ENCODE results near the gene TNRC18.
"Not testable (repeated sequence)": the region's sequence is repeated elsewhere in the genome, so short reads cannot be mapped to it uniquely, and the experiment has no call there.

The TNRC18 gene

GRCh38 chr7:5375925-5376324 lies 47.7 kb downstream of the TNRC18 start:
- DNase-seq (ENCODE audit: low read depth), result no peak

GRCh38 chr7:5374464-5374863 lies 49.2 kb downstream of the TNRC18 start:
- DNase-seq (ENCODE audit: low read depth), result no peak

GRCh38 chr7:5373300-5373699 lies 50.3 kb downstream of the TNRC18 start:
- DNase-seq (ENCODE audit: low read depth), result no peak

GRCh38 chr7:5370454-5371353 lies 52.9 kb downstream of the TNRC18 start:
- DNase-seq (ENCODE audit: low read depth), result no peak

- no peak for DNase-seq (ENCODE audit: low read depth)
Observed at GRCh38 chr7:5367661-5368060, 56.0 kb downstream of the TNRC18 start.

GRCh38 chr7:5365976-5366625 lies 57.5 kb downstream of the TNRC18 start:
- peak; percentile 54 for DNase-seq (ENCODE audit: low read depth)

DNA sequence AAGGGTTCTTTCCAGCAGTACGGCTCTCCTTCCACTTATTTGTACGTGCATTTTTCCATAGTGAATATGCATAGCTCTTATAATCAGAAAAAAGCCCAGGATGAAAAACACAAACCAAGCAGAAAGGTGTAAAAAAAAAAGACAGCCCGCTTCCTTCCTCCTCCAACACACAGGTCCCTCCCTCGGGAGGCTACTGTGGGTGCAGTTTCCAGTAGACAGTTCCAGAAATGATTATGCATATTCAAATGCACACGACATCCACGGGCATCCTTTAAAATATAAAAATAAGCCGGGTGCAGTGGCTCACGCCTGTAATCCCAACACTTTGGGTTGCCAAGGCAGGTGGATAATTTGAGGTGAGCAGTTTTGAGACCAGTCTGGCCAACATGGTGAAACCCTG lies 59.9 kb downstream of the TNRC18 start:
- no peak for DNase-seq (ENCODE audit: low read depth)

DNA sequence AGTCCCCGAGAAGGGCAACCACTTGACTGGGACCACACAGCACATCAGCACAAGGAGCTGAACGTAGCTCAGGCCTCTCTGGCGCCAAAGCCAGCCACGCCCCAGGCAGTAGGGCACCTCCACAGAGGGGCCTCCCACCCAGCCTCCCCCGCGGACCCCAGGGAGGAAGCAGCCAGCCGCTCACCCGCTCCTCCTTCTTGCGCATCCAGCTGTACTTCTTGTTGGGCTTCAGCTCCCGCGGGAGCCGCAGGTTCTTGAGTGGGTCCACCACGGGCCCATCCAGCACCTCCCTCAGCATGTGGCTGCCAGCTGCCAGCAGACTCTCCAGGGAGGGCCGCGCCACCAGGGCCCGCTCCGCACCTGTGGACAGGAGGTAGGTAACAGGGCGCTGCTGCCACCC lies 61.2 kb downstream of the TNRC18 start:
- DNase-seq (ENCODE audit: low read depth), result no peak

GRCh38 chr7:5361446-5362127 lies 62.0 kb downstream of the TNRC18 start:
- DNase-seq (ENCODE audit: low read depth), result no peak

GRCh38 chr7:5360971-5361370 lies 62.7 kb downstream of the TNRC18 start:
- DNase-seq (ENCODE audit: low read depth), result no peak

DNA sequence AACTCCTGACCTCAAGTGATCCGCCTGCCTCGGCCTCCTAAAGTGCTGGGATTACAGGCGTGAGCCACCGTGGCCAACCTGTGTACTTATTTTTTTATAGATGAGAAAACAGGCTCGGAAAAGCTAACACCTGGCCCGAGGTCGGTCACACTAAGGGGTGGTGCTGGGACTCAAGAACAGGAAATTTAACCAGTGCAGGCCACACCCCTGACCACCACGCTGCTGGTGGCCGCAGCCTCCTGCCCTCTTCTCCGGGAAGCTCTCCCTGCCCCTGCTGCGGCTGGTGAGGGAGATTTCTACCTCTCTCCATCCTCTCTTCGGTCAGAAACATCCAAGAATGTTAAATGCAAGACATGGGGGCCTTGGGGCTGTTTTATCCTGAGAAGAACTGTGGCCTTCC lies 63.2 kb downstream of the TNRC18 start:
- DNase-seq (ENCODE audit: low read depth), result no peak

DNA sequence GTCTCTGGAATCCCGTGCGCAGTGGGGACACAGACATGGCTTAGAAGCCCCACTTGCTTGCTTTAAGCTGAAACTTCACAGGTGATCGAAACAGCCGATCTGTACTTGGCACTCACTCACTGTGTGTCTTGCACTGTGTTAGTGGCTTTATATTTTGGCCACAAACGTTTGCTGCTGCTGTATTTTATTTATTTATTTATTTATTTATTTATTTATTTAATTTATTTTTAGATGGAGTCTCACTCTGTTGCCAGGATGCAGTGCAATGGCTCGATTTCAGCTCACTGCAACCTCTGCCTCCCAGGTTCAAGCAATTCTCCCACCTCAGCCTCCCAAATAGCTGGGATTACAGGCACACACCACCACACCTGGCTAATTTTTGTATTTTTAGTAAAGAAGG lies 63.6 kb downstream of the TNRC18 start:
- DNase-seq (ENCODE audit: low read depth), result not testable (repeated sequence)

- DNase-seq (ENCODE audit: low read depth), result no peak
Observed at GRCh38 chr7:5359344-5359743, 64.3 kb downstream of the TNRC18 start.

DNA sequence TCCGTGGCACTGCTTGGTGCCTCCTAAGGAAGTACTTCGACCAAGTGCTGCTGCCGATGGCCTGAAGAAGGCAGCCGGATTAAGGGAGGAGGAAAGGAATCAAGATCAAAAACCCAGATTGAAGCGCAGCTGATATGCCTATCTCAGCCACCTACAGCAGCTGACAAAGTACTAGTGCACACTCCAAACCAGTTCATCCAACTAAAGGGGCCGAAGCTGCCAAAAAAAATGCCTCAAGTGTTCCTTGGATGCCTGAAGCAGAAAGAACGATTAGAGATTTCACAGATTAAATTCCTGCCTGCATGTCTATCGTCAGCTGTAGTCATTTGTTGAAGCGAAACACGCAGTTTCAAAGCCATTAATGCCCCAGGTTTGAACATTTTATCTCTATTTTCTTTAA lies 65.7 kb downstream of the TNRC18 start:
- DNase-seq (ENCODE audit: low read depth), result no peak

DNA sequence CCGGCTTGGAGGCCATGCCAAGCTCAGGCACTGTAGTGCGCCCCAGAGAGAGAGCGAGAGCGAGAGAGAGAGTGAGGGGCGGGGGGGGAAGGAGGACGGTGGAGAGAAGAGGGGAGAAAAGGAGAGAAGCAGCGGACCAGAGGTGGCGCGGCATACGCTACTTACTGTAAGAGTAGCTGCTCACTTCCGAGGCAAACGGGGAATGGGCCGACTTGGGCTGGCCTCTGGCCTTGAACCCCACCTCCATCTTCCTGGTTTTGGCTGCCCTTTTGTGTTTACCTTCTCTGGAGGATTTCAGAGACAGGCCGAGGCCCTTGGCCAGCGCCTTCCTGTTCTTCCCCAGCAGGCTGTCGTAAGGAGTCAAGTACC lies 66.9 kb downstream of the TNRC18 start:
- DNase-seq (ENCODE audit: low read depth), result no peak

DNA sequence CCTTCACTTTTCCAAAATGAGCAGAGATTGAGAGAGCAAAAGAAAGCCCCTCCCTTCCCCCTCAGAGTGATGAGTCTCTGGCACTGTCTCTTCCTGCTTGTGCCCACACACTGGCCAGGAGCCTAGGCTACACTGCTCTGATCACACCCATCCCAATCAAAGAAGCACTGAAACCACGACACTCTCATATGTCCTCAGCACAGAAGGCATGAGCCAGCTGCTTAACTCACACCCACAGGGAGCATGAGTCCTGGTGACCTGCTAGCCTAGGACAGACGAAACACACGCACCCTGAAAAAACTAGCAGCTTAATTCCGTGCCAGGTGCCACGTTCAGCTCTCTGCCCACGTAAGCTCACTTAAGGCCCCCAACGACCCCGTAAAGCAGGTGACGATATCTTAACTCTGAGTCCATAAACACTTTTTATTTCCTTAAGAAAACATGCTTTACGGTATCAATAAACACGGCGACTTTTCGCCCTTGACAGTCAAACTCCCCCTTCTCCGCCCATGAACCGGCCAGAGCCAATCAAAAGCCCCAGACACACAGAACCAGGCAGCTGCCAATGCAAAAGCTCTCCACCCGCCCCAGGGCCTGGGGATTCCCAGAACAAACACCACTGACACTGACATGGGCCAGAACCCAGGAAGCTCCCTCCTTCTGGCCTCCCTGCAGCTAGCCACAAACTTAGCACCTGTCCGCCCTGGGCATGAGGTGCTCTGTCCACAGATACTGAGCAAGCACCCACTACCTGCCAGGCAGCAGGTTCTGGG lies 69.0 kb downstream of the TNRC18 start:
- no peak for DNase-seq (ENCODE audit: low read depth)

GRCh38 chr7:5352440-5353010 lies 71.1 kb downstream of the TNRC18 start:
- no peak for DNase-seq (ENCODE audit: low read depth)

- DNase-seq (ENCODE audit: low read depth), result no peak
Observed at GRCh38 chr7:5351507-5352265, 71.9 kb downstream of the TNRC18 start.

DNA sequence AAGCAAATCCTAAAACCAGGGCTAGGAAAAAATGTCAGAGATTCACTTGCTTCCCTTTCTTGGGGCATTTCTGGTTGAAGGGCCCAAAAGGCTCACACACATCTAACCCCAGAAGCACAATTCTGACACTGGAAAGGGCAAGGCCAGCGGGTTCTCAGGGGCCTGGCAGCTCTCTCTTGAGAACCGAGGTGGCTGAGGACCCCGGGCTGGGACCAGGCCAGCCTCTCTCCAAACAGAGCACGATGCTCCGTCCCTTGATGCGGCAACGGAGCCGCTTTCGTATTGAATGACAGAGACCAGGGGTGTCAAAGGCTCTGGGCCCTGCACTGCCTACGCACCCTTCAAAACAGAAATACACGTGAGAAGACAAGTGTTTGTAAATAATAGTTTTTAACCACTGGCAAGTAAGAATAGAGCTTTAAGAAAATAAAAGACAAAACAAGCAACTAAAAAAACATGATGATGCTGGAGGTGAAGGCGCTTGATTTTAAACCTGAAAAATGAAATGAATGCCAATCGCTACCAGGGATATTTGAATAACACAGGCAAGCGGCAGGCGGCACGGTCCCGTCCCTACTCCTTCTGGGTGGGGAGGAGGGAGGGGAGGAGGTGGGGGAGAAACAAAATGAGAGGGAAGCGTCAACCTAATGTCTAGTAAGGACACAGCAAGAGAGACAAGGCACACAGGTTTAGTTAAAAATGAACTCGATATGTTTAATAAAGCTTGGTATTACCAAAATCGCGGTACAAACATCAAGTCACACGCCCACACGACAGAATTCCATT lies 72.8 kb downstream of the TNRC18 start:
- DNase-seq (ENCODE audit: low read depth), result no peak

DNA sequence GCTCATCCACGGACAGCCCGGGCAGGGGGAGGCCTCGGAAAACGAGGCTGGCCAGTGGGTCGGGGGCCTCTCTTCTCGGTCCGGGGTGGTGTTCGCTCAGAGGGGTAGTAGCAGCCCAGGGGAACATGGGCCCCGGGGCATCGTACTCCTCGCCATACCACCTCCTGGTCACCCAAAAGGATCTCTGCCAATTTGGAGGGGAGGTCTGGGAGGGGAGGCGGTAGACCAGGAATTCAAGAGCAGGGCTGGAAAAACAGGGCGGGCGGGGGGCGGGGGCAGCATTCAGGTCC lies 73.5 kb downstream of the TNRC18 start:
- DNase-seq (ENCODE audit: low read depth), result no peak
